ENCODE results near the gene CNIH4.
"Not testable (repeated sequence)": the region's sequence is repeated elsewhere in the genome, so short reads cannot be mapped to it uniquely, and the experiment has no call there.

Gene CNIH4

GRCh38 chr1:224348137-224348536 is 8.5 kb upstream of the CNIH4 start:
- no peak for DNase-seq (ENCODE audit: low spot score)

GRCh38 chr1:224349716-224350115 is 7.0 kb upstream of the CNIH4 start:
- DNase-seq (ENCODE audit: low spot score), result not testable (repeated sequence)

GRCh38 chr1:224352436-224353085 is 4.1 kb upstream of the CNIH4 start:
- not testable (repeated sequence) for DNase-seq (ENCODE audit: low spot score)

GRCh38 chr1:224353975-224354925 is 2.4 kb upstream of the CNIH4 start:
- DNase-seq (ENCODE audit: low spot score), result no peak

GRCh38 chr1:224357626-224358124 is 996 bp downstream of the CNIH4 start:
- DNase-seq (ENCODE audit: low spot score), result no peak

- no peak for DNase-seq (ENCODE audit: low spot score)
These were observed 1.6 kb downstream of the CNIH4 start for GRCh38 chr1:224358237-224358636.

- DNase-seq (ENCODE audit: low spot score), result no peak
These were observed 2.5 kb downstream of the CNIH4 start for GRCh38 chr1:224359207-224359606.

- no peak for DNase-seq (ENCODE audit: low spot score)
These were observed 11.7 kb downstream of the CNIH4 start for GRCh38 chr1:224368409-224368808.

- no peak for DNase-seq (ENCODE audit: low spot score)
These were observed 16.4 kb downstream of the CNIH4 start for GRCh38 chr1:224373008-224373590.

GRCh38 chr1:224375059-224375458 is 18.4 kb downstream of the CNIH4 start:
- DNase-seq (ENCODE audit: low spot score), result no peak

GRCh38 chr1:224377676-224378006 is 21.0 kb downstream of the CNIH4 start:
- DNase-seq (ENCODE audit: low spot score), result no peak

- no peak for DNase-seq (ENCODE audit: low spot score)
These were observed 22.4 kb downstream of the CNIH4 start for GRCh38 chr1:224378855-224379631.

- no peak for DNase-seq (ENCODE audit: low spot score)
These were observed 23.3 kb downstream of the CNIH4 start for GRCh38 chr1:224380003-224380402.

- DNase-seq (ENCODE audit: low spot score), result no peak
These were observed 25.3 kb downstream of the CNIH4 start for GRCh38 chr1:224381880-224382548.

- DNase-seq (ENCODE audit: low spot score), result no peak
These were observed 26.5 kb downstream of the CNIH4 start for GRCh38 chr1:224383218-224383617.

GRCh38 chr1:224387302-224387912 is 30.7 kb downstream of the CNIH4 start:
- DNase-seq (ENCODE audit: low spot score), result no peak

GRCh38 chr1:224387943-224388342 is 31.3 kb downstream of the CNIH4 start:
- no peak for DNase-seq (ENCODE audit: low spot score)

- DNase-seq (ENCODE audit: low spot score), result no peak
These were observed 33.8 kb downstream of the CNIH4 start for GRCh38 chr1:224390517-224390916.

- DNase-seq (ENCODE audit: low spot score), result no peak
These were observed 36.0 kb downstream of the CNIH4 start for GRCh38 chr1:224392411-224393249.

GRCh38 chr1:224393294-224393693 is 36.6 kb downstream of the CNIH4 start:
- DNase-seq (ENCODE audit: low spot score), result no peak

Data from SK-N-DZ (cell line).